Hematopoietic multipotent progenitor cell treated with erythropoietin and hydrocortisone succinate and interleukin-3 and kit ligand, for 4 days (in vitro differentiated cells): ENCODE measurements around the gene TNN.
"Not testable (repeated sequence)": the region's sequence is repeated elsewhere in the genome, so short reads cannot be mapped to it uniquely, and the experiment has no call there.

Experiments
- DNase-seq: peaks from one replicate; pipeline ENCODE4 v3.0.0-alpha.2; 2015

Gene TNN, protein sequence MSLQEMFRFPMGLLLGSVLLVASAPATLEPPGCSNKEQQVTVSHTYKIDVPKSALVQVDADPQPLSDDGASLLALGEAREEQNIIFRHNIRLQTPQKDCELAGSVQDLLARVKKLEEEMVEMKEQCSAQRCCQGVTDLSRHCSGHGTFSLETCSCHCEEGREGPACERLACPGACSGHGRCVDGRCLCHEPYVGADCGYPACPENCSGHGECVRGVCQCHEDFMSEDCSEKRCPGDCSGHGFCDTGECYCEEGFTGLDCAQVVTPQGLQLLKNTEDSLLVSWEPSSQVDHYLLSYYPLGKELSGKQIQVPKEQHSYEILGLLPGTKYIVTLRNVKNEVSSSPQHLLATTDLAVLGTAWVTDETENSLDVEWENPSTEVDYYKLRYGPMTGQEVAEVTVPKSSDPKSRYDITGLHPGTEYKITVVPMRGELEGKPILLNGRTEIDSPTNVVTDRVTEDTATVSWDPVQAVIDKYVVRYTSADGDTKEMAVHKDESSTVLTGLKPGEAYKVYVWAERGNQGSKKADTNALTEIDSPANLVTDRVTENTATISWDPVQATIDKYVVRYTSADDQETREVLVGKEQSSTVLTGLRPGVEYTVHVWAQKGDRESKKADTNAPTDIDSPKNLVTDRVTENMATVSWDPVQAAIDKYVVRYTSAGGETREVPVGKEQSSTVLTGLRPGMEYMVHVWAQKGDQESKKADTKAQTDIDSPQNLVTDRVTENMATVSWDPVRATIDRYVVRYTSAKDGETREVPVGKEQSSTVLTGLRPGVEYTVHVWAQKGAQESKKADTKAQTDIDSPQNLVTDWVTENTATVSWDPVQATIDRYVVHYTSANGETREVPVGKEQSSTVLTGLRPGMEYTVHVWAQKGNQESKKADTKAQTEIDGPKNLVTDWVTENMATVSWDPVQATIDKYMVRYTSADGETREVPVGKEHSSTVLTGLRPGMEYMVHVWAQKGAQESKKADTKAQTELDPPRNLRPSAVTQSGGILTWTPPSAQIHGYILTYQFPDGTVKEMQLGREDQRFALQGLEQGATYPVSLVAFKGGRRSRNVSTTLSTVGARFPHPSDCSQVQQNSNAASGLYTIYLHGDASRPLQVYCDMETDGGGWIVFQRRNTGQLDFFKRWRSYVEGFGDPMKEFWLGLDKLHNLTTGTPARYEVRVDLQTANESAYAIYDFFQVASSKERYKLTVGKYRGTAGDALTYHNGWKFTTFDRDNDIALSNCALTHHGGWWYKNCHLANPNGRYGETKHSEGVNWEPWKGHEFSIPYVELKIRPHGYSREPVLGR (N-terminal part only)

DNA sequence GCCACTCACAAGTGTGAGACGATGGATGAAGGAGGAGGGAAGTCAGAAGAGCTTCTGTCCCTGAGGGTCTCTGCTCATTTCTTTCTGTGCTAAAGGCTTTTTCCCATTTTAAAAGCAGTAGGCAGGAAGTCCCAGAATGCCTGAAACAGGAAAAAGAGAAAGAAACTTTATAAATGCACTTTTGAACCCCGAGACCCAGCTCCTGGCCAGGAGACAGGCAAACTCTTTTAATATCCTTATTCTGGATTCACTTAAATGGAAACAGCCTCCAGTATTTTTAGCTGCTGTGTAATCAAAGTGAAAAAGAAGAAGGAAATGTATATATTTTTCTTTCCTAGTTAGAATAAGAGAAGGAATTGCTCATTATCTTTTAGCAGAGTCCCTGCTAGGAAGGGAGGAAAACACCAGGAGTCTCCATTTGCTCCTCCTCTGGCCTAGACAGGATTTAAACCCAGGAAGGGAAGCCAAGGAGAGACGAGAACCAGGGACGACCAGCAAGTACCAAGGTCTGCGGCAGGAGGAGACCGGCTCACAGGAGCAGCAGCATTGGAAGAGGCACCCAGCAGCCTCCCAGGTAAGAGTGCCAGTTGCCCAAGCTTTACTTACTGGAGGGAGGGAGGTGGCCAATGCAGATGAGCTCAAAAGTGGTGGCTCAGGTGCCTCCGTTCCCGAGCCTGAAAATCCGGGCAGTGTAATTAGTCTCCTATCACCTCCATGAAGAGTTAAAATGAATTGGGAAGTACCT lies at the start of gene TNN:
Gene TNN (plus strand): TSS at position 472 of the 745 bp plus-strand sequence. CDS start 9,586 bp downstream, outside the sequence.
- no peak for DNase-seq

DNA sequence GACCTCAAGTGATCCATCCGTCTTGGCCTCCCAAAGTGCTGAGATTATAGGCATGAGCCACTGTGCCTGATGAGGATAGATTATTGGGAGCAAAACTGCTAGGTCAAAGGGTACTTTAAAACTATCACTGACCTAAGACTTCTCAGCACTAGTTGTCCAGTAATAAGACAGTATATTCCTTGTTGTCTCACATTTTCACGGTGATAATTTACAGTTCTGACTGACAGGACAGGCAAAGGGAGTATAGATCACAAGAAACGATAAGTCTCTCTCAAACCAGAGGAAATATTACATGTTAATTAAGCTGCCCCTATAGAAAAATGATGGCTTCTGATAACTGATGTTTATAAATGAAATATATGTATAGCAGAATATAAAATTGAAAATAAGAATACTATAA lies 48.1 kb upstream of the TNN start:
- no peak for DNase-seq

DNA sequence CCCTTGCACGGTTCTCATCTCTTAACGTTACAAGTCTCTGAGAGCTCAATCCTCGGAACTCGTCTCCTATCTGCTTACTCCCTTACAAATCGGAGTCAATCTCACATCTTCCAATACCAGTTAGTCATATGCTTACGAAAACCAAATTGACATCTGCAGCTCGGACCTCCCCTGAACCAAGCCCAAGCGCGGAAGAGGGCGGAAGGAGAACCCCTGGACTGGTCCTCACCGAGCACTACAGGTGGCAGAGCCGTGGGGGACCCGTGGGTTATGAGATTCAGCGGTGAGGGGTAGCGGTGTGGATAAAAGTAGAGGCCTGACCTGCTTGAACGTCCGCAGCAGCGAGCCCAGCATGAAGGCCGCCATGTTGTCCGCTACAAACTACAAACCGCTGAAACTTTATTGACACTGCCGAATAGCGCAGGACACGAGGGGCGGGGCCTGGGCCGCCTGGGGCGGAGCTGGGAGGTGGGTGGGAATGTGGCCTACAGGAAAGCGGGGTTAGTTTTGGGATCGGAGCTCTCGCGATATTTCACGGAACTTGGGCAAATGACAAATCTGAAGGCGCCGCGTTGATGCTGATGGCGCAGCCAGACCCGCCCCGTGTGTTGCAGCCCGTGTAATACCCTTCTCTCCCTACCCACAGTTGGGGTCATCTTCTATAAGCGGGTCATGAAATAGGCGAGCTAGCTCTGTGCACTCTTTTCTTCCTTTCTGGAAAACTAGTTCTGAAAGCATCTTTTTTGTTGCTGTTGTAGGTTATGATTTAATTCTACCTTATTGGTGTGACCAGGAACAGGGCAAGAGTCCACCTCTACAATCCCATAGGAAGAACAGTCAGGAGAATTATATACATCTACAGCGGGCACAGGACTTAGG lies 44.4 kb upstream of the TNN start, which contains the start of gene MRPS14:
Gene MRPS14 (minus strand): TSS at position 383 of the 879 bp plus-strand sequence. CDS start 17 bp downstream, at position 366.
- peak; percentile 99 for DNase-seq

DNA sequence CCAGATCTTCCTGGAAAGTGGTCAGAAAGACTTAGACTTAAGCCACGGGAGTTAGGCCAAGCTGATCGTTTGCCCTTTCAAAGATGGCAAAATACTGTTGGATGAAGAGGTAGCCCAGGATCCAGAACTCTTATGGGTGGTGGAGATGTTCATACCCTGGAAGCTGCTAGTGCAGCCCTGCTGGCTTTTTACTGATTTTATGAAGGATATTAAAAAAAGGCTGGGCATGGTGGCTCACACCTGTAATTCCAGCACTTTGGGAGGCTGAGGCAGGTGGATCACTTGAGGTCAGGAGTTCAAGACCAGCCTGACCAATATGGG lies 43.8 kb upstream of the TNN start:
- not testable (repeated sequence) for DNase-seq

DNA sequence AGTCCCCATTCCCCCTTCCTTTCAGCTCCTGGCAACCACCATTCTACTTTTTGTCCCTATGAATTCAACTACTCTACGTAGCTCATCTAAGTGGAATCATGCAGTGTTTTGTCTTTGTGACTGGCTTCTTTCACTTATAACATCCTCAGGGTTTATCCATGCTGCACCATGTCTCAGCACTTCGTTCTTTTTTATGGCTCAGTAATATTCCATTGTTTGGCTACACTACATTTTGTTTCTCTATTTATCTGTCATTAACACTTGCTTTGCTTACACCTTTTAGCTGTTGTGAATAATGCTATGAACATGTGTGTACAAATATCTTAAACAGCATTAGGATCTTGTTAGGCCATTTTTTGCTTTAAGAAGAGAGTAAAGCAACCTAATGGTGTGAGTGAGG lies 42.9 kb upstream of the TNN start:
- DNase-seq: no peak

DNA sequence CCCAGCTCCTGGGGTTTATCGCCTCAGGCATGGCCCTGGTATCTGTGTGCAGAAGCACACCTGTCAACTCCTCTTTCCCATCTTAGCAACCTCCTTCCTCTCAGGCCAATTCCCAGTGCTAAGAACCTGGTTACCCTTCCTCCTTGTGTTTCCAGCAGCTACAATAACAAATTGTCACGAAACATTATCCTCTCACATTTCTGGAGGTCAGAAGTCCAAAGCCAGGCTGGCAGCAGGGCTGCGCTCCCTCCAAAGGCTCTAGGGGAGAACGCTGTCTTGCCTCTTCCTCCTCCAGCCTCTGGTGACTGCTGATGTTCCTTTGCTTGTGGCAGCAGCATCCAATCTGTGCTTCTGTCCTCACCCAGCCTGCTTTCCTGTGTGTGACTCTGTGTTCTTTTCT lies 33.7 kb upstream of the TNN start:
- DNase-seq: no peak

DNA sequence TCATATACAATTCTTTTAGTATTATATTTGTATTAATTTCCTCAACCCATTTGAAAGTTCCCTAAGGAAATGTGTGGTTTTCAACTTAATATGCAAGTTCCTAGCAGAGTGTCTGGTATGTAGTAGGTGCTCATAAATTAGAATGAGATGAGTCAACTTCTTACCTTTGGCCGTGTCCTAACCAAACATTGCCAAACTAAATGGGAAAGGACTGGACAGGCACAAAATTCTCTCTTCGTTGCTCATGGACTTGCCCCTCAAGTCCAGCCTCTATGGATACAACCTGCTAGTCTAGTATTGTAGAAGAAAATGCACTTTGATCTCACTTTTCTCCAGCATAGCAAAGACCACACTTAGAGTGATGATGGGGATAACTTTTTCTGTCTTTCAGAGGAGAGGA lies 32.9 kb upstream of the TNN start:
- no peak for DNase-seq

DNA sequence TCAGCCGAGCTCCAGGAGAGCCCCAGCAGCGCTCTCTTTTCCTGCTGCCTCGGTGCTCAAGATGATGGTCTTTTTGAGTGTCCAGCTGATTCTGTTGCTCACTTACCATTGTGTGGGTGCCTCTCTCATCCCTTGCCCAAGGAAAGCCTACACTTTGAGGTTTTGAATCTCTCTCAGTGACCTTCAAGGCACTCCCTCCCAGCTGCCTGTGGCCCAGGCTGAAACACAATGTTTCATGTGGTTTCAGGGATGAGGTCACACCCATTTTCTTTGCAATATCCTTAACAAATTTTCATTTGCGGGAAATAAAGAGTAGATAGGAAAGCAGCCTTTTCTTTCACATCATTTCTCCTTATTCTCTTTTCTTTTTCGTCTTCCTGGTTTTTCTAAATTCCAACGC lies 31.8 kb upstream of the TNN start:
- DNase-seq: no peak

DNA sequence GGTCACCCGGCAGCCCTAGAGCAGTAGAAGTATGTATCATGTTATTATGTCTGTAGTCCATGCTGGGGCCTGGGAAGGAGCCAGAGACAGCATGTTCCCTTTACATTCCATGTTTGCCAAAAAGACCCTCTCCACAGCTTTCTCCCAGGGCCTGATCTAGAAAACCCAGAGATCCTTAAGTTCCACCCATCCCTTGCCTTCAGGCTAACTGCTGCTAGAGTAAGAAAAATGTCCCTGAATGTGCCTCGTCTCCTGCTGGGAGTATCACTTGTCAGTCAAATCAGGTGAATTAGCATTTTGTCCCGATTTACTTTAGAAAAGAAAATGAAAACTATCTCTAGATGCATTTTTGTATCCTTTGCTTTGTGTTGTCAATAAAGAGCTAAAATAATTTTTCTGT lies 31.2 kb upstream of the TNN start:
- DNase-seq: no peak

DNA sequence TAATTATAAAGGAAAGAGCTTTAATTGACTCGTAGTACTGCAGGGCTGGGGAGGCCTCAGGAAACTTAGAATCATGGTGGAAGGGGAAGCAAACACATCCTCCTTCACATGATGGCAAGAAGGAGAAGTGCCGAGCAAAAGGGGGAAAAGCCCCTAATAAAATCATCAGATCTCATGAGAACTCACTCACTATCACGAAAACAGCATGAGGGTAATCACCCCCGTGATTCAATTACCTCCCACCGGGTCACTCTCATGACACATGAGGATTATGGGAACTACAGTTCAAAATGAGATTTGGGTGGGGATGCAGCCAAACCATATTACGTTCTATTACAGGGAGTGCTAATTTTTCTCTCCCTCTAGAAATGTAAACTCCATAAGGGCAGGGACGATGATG lies 30.2 kb upstream of the TNN start:
- no peak for DNase-seq

DNA sequence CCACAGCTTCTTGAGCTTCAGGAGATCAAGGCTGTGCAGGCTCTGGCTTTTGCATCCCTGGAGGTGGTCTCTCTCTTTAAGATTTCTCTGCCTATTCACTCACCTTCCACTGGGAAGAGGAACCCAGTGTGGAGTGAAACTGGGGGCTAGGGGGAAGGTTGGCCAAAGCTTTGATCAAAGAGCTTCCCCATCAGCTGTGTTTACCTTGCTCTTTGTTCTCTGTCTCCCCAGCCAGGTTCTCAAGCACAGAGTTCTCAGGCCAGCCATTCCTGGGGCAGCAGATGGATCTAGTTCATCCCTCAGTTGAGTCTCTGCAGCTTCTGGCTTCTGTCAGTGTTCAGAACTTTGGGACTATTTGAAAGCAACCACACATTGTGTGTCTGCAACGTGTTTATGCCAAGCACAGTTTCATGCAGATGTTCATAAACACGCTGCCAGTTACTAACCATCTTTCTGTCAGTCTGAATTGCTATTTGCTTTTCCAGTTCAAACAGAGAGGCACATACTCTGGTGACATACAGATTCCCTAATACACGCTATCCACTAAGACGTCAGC lies 27.2 kb upstream of the TNN start:
- DNase-seq: no peak

DNA sequence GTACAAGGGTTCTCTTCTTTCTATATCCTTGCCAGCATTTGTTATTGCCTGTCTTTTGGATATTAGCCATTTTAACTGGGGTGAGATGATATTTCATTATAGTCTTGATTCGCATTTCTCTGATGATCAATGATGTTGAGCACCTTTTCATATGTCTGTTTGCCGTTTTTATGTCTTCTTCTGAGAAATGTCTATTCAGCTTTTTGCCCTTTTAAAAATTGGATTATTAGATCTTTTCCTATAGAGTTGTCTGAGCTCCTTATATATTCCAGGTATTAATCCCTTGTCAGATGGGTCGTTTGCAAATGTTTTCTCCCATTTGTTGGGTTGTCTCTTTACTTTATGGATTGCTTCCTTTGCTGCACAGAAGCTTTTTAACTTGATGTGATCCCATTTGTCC lies 25.0 kb upstream of the TNN start:
- DNase-seq: no peak

DNA sequence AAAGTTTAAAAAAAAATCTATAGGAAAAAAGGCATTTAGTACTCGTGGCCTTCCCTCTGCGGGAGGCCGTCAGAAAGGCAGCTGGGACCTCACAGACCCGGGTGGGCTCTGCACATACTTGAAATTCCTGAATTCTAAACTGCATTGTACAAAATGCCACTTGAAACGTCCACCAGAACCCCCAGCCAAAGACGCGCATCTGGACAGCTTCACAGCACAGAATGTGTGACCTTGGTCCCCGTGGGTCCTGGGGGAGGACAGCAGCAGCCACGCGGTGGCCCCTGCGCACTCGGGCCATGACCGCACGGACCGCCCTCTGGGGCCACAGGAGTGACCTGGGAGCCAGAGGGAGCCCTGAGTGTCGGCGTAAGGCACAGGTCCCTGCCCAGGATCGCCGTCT lies 23.8 kb upstream of the TNN start:
- DNase-seq: no peak

DNA sequence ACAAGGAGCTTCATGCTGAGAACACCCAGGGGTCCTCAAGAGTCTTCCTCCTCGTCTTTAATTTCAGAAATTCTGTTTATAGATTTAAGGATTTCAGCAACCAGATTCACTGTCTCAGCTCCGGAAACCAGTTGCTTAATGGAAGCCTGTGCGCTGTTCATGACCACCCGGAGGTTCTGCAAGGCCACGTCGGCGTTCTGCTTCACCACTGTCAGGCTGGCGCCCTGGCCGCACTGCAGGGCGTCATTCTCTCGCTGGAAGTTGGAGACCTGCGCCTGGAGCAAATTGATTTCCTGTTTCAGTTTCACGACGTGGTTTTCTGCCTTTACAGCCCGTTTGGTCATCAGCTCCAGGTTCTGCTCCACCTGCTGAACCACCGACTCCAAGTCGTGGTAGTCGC lies 23.0 kb upstream of the TNN start:
- DNase-seq: not testable (repeated sequence)

DNA sequence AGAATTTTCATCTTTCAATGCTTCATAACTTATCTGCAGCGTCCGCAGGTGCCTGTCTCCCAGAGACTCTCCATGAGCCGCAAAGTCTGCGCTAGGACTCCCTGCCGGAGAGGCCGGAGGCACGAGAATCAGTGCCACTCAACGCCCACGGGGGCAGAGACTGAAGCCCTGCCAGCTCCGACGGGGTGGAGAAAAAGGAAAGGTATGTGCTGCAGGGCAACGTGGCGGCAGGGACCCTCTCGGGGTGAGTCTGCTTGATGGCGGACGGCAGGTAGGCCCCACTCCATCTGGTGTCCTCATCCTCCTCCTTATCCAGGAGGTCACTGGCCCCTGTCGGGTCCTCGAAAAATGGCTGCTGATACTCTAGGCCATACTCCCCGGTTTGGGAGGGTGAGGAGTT lies 22.5 kb upstream of the TNN start:
- DNase-seq: no peak

DNA sequence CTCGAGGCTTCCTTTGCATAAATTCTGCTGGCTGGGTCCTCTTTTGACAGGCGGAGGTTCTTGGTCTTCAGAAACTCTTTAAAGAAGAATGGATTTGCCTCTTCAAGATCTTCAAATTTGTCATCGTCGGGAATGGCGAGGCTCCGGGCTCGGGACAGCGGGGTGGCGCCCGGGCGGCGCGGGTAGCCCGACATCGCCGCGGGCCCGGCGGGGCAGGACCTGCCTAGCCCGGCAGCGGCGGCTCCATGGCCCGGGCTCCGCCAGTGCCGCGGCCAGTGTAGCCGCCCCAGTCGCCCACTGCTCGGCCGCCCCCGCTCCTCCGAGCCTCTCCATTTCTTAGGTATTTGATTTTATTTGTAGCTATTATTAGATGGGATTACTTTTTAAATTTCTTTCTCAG lies 22.1 kb upstream of the TNN start:
- DNase-seq: no peak

DNA sequence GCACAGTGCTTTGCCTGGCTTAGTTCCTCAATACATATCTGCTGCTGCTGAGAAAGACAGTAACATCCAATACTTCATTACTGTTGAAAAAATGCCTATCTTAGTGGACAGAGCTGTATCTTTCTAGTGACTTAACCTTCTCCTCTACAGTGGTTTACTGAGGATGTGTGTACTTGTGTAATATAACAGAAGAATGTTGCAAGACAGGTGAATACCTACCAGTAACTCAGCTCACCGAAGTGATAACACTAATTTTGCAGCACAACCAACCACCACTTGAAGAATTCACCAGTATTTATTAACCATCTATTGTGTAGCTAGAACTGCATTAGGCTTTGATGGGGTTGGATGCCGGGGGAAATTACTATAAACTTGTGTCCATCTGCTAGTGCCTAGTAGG lies 16.6 kb upstream of the TNN start:
- no peak for DNase-seq

DNA sequence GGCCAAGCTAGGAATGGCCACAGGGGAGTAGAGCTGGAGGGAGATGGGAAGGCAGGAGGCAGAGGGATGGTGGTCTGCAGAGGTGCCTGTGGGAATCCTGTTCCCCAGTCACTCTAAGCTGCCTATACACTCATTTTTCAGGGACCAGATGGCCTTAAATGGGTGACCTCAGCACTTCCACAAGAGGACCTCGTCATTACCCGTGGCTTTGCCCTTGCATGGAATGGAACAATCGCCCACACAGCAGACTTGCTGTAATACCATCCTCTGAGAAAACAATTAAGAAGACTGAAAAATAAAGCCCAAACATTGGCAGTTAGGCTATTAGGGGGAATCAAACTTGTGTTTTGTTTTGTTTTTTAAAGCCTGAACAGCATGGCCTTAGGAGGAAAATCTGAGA lies 12.9 kb upstream of the TNN start:
- no peak for DNase-seq

DNA sequence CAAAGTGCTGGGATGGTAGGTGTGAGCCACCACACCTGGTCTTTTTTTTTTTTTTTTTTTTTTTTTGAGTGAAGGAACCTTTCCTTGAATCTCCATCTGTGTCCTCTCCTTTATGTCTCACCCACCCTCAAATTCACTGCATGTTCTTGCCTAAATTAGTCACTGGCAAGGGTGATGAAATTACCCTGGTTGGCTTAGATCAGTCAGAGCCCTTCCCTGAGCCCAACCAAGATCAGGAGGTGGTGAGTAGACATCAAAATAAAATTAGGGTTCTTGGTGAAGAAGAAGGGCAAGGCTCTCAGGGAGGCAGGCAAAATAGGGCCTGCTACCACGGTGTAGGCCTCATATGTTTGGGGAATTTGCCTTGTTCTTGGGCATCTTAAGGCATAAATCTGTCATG lies 5.3 kb upstream of the TNN start:
- DNase-seq: no peak

DNA sequence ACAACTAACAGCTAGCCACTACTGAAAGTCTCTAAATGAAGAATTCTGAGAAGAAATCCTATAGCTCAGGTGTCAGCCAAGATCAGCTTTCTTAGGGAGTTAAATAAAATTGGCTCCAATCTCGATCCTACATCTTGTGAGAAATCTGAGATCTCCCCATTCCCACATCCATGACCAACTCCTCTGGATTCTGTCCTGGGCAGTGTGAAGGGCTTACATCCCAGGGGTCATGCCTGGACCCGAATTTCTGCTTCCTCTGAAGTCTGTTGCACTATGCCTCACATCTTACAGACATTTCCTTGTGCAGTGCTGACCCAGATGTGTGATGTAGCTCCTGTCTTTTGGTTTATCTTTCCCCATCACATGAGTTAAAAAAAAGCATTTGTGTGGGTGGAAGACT lies 4.8 kb upstream of the TNN start:
- DNase-seq: no peak

DNA sequence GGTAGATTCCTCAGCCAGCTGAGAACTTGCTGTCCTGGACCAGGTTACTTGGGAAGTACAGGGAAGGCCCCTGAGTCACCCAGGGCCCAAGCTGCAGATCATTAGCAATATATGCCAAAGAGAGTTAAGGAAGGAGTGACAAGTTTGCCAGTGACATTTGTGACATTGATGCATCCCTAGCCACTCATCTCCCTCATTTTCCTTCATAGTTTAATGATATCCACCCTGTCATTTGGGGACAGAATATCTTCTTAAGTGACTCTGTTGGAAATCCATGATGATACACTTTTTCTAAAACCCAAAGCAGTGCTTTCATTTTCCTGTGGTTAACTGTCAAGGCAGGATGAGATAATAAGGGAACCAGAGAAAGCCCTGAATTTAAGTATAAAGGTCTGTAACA lies 3.2 kb downstream of the TNN start:
- peak; percentile 16 for DNase-seq
